NCI-H1092 treated with DMSO at 0.1 percent for 48 hours (cell line): ENCODE measurements around the gene RAPGEF2.

Experiments
- DNase-seq: peaks from one replicate; lab custom pipeline; 2025; lab: John Stamatoyannopoulos, UW

The RAPGEF2 gene

DNA sequence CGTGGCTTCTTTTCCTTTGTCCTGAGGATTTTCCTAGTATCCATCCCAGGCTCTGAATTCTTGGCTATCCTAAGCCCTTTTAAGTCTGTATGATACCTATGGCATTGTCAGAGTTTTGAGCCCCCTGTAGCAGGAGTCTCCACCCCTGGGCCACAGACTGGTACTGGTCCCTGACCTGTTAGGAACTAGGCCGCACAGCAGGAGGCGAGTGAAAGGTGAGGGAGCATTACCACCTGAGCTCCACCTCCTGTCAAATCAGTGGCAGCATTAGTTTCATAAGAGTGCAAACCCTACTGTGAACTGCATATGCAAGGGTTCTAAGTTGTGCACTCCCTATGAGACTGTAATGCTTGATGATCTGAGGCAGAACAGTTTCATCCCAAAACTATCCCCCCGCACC, 216.1 kb downstream of the RAPGEF2 start:
- DNase-seq: no peak

DNA sequence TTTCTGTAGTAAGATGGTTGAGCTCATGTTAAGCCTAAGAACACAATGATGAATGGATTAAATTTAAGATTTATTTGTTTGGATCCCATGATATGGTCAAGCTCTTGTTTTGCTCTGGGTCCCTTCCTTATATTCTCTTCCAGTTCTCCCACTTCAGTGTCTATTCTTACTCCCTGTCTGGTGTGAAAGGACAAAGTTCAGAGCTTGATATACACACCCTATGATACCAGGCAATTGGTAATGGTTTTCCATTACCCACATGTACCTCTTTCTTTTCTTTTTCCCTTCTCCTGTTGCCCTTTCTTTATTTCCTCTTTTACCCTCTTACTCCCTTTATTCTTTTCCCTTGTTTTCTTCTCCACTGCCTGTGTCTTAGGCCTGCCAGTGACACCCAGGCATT, 223.6 kb downstream of the RAPGEF2 start:
- DNase-seq: no peak

DNA sequence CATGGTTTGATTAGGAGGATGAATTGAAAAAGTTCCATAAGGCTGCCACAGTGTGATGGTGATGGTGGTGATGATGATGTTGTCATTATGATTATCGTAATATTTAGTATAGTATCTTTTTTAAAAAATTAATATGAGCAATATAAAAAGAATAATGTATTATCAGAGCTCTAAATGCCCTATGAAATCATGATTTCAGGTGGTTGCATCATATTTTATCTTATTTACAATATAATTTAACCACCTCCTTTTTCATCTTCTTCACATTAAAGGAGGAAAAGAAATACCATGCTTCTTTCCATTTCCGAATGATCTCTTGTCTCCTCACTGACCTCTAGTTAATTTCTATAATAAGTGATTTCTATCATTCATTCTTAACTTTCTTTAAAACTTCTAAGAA, 225.9 kb downstream of the RAPGEF2 start:
- no peak for DNase-seq

DNA sequence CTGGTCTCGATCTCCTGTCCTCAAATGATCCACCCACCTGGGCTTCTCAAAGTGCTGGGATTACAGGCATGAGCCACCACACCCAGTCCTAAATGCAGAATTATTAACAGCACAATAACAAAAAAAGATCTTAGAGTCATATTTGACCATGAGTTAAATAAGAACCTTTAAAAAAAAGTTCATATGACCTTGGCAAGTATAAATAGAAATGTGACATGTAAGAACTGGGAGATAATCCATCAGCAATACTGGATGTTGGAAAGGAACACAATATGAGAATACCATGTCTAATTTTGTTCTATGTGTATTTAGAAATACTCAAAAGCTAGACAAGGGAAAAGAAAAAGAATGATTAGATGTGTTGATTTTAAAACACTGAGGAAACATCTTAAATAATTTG, 231.6 kb downstream of the RAPGEF2 start:
- no peak for DNase-seq

DNA sequence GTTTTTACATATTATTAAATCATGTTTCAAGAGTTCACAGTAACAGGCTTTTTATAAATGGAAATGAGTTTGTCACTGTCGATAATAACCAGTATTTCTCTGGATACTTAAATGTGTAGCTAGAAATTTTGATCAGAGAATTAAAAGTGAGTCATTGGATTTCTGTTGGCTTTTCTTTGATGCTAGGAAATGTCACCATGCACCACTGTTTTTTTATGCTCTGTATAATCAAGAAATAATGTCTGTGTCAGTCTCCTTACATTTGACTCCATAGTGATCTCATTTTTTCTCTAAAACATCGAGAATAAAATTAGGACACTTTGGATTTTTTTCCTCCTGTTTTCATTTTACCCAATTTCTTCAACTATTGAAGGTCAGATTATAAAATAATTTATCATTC, 234.2 kb downstream of the RAPGEF2 start:
- no peak for DNase-seq

DNA sequence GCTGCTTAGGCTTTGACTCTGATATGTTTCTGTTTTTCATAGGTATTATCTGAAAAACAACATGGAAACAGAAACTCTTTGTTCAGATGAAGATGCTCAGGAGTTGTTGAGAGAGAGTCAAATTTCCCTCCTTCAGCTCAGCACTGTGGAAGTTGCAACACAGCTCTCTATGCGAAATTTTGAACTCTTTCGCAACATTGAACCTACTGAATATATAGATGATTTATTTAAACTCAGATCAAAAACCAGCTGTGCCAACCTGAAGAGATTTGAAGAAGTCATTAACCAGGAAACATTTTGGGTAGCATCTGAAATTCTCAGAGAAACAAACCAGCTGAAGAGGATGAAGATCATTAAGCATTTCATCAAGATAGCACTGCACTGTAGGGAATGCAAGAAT, 238.6 kb downstream of the RAPGEF2 start:
- DNase-seq: no peak

DNA sequence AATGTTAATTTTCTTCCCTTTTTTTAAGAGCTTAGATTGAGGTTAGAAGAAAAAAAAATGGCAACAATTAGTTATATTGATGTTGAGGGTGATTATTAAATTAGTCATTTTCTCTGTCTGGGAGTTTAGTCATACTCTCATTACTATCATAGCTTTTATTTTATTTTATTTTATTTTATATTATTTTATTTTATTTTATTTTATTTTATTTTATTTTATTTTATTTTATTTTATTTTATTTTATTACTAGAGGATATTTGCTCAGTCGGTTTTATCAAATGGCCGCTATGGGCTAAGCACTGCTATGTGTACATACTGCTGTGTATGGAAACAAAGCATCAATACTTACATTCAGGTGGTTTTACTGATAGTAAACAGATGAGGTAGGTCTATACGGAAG, 239.5 kb downstream of the RAPGEF2 start:
- no peak for DNase-seq

DNA sequence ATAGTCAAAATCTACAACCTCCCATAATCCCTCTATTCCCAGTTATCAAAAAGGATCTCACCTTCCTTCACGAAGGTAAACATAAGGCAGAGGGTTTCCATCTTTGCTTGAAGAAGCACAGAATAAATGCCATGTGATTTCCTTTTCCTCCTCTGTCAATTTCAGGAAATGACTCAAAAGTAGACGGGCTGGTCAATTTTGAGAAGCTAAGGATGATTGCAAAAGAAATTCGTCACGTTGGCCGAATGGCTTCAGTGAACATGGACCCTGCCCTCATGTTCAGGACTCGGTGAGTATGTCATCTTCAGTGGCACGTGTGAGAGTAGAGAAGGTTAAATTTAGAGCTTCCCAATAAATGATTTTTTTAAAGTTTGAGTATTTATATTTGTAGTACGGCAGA, 240.2 kb downstream of the RAPGEF2 start:
- no peak for DNase-seq

DNA sequence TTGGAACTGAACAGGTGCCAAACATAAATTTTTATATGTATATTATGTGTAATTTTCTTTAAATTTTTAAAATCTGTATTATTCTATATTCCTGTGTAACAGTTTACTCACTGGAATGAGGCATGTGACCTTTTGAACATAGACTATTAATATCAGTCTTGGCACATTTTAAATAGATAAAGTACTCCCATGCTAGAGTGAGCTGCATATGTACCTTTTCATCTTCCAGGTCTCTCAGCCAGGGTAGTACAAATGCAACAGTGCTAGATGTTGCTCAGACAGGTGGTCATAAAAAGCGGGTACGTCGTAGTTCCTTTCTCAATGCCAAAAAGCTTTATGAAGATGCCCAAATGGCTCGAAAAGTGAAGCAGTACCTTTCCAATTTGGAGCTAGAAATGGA, 242.0 kb downstream of the RAPGEF2 start:
- DNase-seq: no peak

DNA sequence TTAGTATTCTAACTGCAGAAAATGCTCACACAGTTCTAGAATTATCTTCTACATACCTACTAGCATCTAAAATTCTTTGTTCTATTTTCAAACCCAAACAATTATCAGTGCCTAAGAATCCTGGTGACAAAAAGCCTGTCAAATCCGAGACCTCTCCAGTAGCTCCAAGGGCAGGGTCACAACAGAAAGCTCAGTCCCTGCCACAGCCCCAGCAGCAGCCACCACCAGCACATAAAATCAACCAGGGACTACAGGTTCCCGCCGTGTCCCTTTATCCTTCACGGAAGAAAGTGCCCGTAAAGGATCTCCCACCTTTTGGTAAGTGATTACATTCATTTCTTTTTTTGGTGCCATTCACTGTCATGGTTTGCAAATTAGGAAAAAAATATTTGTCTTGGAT, 243.8 kb downstream of the RAPGEF2 start:
- DNase-seq: no peak

DNA sequence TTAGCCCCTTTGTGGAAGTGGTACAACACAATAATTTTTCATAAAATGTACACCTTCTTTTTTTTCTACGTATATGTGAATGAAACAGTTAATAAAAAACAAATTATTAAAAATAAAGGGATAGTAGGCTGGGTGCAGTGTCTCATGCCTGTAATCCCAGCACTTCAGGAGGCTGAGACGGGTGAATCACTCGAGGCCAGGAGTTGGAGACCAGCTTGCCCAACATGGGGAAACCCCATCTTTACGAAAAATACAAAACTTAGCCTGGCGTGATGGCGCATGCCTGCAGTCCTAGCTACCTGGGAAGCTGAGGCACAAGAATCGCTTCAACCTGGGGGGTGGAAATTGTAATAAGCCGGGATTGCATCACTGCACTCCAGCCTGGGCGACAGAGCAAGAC, 244.9 kb downstream of the RAPGEF2 start:
- DNase-seq: no peak

DNA sequence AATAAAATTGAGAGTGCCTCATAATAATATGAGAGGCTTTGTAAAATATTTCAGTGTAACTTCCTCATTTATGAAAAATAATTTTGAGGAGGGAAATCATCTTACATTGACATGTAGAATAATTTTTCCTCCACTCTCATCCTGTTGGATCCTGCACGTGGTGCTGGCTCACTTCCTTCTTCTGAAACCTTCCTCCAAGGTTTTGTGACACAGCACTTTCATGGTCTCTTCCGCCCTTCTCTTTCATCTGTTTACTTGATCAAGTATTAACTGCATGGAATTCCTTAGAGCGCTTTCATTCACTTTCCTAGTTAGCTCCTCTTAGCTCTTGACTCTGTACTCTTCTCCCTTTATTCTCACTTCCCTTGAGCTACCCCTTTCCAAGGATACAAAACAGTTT, 246.5 kb downstream of the RAPGEF2 start:
- no peak for DNase-seq

DNA sequence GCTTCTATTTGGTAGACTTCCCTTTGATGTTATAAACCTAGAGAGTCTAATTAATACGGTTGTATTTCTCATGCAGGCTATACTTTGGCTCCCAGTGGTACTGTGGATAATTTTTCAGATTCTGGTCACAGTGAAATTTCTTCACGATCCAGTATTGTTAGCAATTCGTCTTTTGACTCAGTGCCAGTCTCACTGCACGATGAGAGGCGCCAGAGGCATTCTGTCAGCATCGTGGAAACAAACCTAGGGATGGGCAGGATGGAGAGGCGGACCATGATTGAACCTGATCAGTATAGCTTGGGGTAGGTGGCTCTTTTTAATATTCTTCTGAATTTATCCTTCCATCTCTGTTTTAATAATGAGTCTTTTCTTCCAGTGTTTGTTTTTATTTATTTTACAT, 249.7 kb downstream of the RAPGEF2 start:
- DNase-seq: no peak

DNA sequence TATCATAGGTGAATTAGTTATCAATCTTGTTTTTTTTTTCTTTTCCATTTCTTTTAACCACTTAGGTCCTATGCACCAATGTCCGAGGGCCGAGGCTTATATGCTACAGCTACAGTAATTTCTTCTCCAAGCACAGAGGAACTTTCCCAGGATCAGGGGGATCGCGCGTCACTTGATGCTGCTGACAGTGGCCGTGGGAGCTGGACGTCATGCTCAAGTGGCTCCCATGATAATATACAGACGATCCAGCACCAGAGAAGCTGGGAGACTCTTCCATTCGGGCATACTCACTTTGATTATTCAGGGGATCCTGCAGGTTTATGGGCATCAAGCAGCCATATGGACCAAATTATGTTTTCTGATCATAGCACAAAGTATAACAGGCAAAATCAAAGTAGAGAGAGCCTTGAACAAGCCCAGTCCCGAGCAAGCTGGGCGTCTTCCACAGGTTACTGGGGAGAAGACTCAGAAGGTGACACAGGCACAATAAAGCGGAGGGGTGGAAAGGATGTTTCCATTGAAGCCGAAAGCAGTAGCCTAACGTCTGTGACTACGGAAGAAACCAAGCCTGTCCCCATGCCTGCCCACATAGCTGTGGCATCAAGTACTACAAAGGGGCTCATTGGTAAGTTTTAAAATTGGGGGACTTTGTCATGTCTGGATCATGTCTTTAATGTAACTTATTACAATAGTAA, 250.7 kb downstream of the RAPGEF2 start:
- DNase-seq: no peak

DNA sequence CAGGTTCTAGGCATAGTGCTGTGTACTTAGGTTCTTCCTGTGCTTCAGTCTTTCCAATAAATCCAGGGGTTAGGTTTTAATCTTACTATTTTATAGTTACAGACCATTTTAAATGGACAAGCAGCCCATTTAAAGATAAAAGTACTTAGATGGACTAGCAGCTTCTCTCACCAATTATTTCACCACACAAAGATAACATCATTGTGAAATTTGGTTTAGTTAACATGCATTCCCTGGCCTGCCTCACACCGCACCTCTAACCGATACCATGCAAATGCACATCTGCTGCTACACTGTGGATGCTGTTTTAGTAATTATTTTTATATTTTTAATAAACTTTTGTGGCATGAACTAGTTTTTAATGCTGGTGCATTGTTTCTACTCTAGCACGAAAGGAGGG, 252.6 kb downstream of the RAPGEF2 start:
- DNase-seq: no peak

DNA sequence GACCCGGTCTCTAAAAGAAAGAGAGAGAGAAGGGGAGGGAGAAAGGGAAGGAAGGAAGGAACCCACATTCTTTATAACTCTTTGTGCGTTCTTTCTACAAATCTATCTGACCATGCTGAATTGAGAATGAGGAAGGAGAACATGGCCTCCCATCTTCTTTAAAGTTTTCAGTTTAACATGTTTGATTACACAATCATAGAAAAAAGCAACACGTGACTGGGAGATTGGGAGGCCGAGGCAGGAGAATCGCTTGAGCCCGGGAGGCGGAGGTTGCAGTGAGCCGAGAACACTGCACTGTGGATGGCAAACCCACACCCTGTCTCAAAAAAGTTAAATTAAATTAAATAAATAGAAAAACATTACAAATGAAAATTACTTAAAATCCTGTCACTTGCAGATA, 254.5 kb downstream of the RAPGEF2 start:
- no peak for DNase-seq

DNA sequence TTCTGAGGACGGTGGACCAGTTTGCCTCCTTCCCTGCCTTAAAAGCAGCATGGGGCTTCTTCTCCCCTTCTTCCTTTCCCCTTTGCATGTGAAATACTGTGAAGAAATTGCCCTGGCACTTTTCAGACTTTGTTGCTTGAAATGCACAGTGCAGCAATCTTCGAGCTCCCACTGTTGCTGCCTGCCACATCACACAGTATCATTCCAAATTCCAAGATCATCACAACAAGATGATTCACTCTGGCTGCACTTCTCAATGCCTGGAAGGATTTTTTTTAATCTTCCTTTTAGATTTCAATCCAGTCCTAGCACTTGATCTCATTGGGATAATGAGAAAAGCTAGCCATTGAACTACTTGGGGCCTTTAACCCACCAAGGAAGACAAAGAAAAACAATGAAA, 255.3 kb downstream of the RAPGEF2 start:
- DNase-seq: no peak

DNA sequence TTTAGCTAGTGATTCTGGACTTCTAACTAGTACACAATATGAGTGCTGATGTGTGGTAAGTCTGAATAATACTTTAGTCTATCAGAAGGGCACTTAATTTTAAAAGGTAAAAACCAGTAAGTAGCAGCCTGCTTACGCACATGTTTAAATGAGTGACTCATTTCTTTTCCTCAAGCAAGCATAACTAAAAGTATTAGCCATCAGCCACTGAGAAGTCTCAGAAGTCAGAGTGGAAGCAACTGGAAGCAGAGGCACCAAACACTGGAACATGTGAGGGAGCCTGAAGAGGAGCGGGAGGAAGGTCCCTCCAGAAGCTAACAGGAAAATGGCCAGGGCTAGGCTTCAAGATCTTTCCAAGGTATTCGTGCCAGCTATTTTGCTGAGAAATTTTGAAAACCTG, 257.7 kb downstream of the RAPGEF2 start:
- DNase-seq: no peak

DNA sequence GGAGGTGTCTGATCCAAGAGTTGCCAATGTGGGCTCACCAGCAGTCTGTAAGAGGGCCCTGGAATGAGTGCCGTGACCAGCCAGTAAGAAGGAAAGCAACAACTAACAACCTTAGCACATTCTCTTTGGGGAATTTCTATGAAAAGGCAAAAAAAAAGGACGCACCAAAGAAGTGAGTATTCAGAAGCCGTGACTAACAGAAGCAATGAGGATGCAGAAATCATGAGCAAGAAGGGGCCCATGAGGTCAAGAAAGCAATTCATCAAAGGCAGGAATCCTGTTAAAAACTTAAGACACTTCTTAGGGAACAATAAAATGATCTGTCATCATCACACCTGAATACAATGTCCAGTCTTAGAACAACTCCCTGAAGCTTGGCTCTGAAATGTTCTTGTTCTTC, 260.5 kb downstream of the RAPGEF2 start:
- no peak for DNase-seq

DNA sequence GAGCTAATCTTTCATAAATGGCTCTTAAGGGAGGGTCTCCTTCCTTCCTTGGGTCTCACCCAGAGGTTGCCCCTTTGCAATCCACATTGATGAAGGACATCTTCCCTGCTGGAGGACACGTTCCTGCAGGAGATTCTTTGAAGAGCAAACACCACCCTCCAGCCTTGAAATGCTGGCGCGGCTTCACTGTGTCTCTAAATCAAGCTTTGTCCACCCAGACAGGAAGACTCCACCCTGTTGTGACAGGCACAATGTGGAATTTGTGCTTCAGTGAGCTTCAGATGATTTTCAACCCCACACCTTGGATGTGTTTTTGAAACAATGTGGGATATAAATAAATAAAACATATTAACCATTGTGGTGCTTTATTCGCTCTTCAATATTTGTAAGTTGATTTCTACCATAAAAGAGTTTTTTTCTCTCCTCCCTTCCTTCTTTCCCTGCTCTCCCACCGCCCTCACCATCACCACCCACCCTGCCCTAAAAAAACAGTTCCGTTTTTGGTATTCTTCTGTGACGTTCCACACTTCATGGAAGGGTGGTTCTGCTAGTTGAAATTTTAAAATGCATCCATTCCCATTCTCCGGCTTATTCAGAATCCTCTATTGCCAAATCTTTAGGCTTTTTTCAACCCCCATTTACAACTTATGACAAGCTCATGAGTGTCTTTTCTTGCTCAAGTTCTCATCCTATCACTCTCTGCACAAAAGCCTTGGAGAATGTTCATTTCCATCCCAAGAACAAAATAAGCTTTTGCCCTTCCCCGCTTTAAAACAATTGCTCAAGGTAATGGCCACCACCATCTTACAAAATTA, 264.3 kb downstream of the RAPGEF2 start:
- no peak for DNase-seq

DNA sequence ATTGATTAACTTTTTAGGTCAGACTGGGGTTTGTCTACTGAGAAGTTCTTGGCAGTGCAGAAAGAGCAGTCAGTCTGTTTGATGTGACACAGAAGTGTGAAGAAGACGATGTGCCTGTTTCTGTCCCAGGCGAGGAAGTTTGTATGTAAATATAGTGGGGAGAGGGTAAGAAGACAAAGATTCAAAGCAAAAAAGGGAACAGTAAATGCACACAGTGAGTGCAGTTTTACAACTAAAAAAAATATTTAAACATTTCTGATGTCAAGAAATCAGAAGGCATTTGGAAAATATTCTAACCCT, 264.9 kb downstream of the RAPGEF2 start:
- DNase-seq: no peak

DNA sequence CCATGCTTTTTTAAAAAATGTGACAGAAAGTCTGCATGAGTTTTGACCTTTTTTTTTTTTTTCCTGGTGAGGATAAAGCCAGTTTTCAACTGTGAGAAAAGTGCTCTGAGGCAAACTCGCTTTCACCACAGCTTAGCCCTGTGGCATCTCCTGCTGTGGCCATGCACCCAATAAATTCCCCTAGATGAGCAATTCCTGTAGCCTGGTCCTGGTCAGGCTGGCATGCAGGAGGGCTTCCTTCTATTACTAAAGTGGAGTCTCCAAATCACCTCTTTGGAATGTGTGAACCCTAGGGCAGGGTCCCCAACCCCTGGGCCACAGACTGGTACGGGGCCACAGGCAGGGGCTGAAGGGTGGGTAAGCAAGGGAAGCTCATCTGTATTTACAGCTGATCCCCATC, 265.4 kb downstream of the RAPGEF2 start:
- DNase-seq: no peak

DNA sequence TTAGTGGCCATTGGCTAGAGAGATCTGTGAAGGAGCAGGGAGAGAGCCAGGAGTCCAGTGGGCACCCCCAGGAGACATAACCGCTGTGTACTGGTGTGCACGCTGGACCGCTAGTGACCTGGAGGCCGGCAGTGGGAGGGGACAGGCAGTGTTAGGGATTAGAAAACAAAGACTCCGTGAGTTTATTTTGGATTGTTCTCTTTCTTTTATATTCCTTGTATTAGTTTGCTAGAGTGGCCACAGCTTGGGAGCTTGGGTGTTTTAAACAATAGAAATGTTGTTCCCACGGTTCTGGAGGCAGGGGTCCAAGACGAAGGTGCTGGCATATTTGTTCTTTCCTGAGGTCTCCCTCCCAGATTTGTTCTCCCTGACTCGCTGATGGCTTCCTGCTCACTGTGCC, 266.4 kb downstream of the RAPGEF2 start:
- no peak for DNase-seq

DNA sequence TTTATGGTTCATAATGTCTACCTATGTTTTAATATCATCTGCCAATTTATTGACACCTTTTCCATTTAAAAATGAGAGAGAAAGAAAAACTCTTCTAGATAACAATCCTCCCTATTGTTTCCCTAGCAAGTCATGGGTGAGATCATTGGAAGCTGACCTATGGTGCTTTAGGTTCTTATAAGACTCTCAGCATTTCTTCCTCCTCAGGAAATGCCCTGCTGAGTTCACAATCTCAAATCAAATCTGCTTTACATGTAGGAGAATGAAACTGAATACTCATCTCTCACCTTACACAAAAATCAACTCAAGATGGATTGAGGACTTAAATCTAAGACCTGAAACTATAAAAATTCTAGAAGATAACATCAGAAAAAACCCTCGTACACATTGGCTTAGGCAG, 267.4 kb downstream of the RAPGEF2 start:
- no peak for DNase-seq
